Endothelial cell of umbilical vein (primary cell): ENCODE results near the gene OARD1. TPM values are rescaled to one million over a fixed set of nuclear protein-coding genes. Genes with fewer than 3 reads are reported as not detected.
A peak's percentile ranks its signal among the peaks of the same experiment; 100 is the strongest.

Experiments used
- BruUV-seq: library from RNA; stranded (reverse); fragments of 400-500 nt; replicated peaks from 2 replicates; lab custom pipeline; 2021; lab: Mats Ljungman, UMichigan
- CTCF ChIA-PET: fragments of 300-600, 350-600 bp; sonication (Branson Sonifier 250); formaldehyde crosslinking; loops from one replicate; lab custom pipeline; 2021; ENCODE audit warnings: antibody characterized with exemption, inconsistent platforms; lab: Charles Lee
- POLR2A ChIA-PET: fragments of 300-600, 350-600 bp; sonication (Branson Sonifier 250); formaldehyde crosslinking; loops from one replicate; lab custom pipeline; 2021; ENCODE audit warnings: antibody characterized with exemption, inconsistent platforms; lab: Charles Lee
- DNase-seq: peaks from one replicate; pipeline ENCODE4 v3.0.0-alpha.2; 2011; ENCODE audit warnings: low read depth, low spot score
- FAIRE-seq: peaks from 2 replicates; lab custom pipeline; 2011; peaks lifted over from hg19 to GRCh38; lab: Jason Lieb, UNC
- H2AFZ ChIP-seq: 2 replicates; pipeline ENCODE4 v1.6.0; 2012; ENCODE audit warnings: low read depth, low read length, control low read depth, inconsistent platforms
- H3K27ac ChIP-seq: 2 replicates; pipeline ENCODE4 v1.5.1; 2011; ENCODE audit warnings: low read depth, mild to moderate bottlenecking, control low read depth, low read length, moderate library complexity; ENCODE audit not compliant: insufficient read depth
- H3K27me3 ChIP-seq, 2 experiments: 2 replicates each; pipeline versions ENCODE4 v1.6.0 to v1.6.1; 2011; ENCODE audit warnings: low read length in 2 of 2, mixed read lengths in 1 of 2; ENCODE audit not compliant: control insufficient read depth in 2 of 2, insufficient read depth in 2 of 2
- H3K36me3 ChIP-seq, 2 experiments: 2 replicates in 1 of 2; 3 replicates in 1 of 2; pipeline ENCODE4 v1.5.1; 2011; ENCODE audit warnings: low read length in 2 of 2, mild to moderate bottlenecking in 1 of 2, moderate library complexity in 1 of 2; ENCODE audit not compliant: control insufficient read depth in 2 of 2, insufficient read depth in 2 of 2; ENCODE audit errors: extremely low read depth in 1 of 2
- H3K4me1 ChIP-seq: 3 replicates; pipeline ENCODE4 v1.5.1; 2011; ENCODE audit warnings: mild to moderate bottlenecking, low read length; ENCODE audit not compliant: control insufficient read depth, insufficient read depth; ENCODE audit errors: extremely low read depth
- H3K4me2 ChIP-seq: 2 replicates; pipeline ENCODE4 v1.6.1; 2011; ENCODE audit warnings: low read length, control low read depth, mixed read lengths; ENCODE audit not compliant: insufficient read depth
- H3K4me3 ChIP-seq, 3 experiments: fragments of 200-600 bp in 1 of 3; sonication (generic), shearing (Covaris generic) in 1 of 3; replicated peaks in 1 of 3; 2 replicates each; pipeline ENCODE4 v1.5.1; 2011 to 2016; ENCODE audit warnings: control low read depth in 3 of 3, low read length in 3 of 3, mild to moderate bottlenecking in 2 of 3, inconsistent platforms in 1 of 3, low read depth in 1 of 3, moderate library complexity in 1 of 3; ENCODE audit not compliant: insufficient read depth in 1 of 3
- H3K79me2 ChIP-seq: 2 replicates; pipeline ENCODE4 v1.6.0; 2012; ENCODE audit warnings: low read length, inconsistent platforms; ENCODE audit not compliant: control insufficient read depth, insufficient read depth
- H3K9ac ChIP-seq: replicated peaks from 2 replicates; pipeline ENCODE3; 2011; ENCODE audit warnings: low read length, control low read depth; ENCODE audit not compliant: insufficient read depth; ENCODE audit errors: extremely low read depth
- H3K9me1 ChIP-seq: replicated peaks from 3 replicates; pipeline ENCODE4 v1.6.0; 2011; ENCODE audit warnings: mild to moderate bottlenecking, low read length; ENCODE audit not compliant: control insufficient read depth, insufficient read depth; ENCODE audit errors: extremely low read depth
- H3K9me3 ChIP-seq: replicated peaks from 2 replicates; pipeline ENCODE4 v1.5.1; 2012; ENCODE audit warnings: low read length, inconsistent platforms; ENCODE audit not compliant: control insufficient read depth, insufficient read depth
- H4K20me1 ChIP-seq: replicated peaks from 2 replicates; pipeline ENCODE3; 2011; ENCODE audit warnings: mild to moderate bottlenecking, low read length; ENCODE audit not compliant: control insufficient read depth, insufficient read depth; ENCODE audit errors: extremely low read depth
- EZH2 ChIP-seq: IDR thresholded peaks from 2 replicates; pipeline ENCODE4 v1.6.1; 2012; ENCODE audit warnings: borderline replicate concordance, low read depth, mild to moderate bottlenecking, moderate library complexity, low read length, inconsistent platforms; ENCODE audit not compliant: severe bottlenecking
- FOS ChIP-seq: IDR thresholded peaks from 2 replicates; pipeline ENCODE4 v1.6.1; 2011; ENCODE audit warnings: mild to moderate bottlenecking, low read length, moderate library complexity, borderline replicate concordance; ENCODE audit not compliant: insufficient read depth
- GATA2 ChIP-seq: IDR thresholded peaks from 2 replicates; pipeline ENCODE4 v1.7.0; 2011; ENCODE audit warnings: low read depth, mild to moderate bottlenecking, moderate library complexity, mixed read lengths, low read length; ENCODE audit not compliant: insufficient read length, insufficient read depth
- JUN ChIP-seq: IDR thresholded peaks from 2 replicates; pipeline ENCODE4 v1.6.1; 2011; ENCODE audit warnings: borderline replicate concordance, low read depth; ENCODE audit not compliant: insufficient read length, insufficient read depth
- MAX ChIP-seq: IDR thresholded peaks from 2 replicates; pipeline ENCODE4 v1.6.1; 2011; ENCODE audit not compliant: insufficient read depth, insufficient read length
- MYC ChIP-seq: IDR thresholded peaks from one replicate; pipeline ENCODE4 v1.6.1; 2011; ENCODE audit warnings: mild to moderate bottlenecking, low read depth, low read length
- POLR2A ChIP-seq: IDR thresholded peaks from 2 replicates; pipeline ENCODE4 v1.6.1; 2012; ENCODE audit warnings: low read depth, mild to moderate bottlenecking, control low read depth, low read length
- POLR2AphosphoS5 ChIP-seq: IDR thresholded peaks from 2 replicates; pipeline ENCODE4 v1.6.1; 2012; ENCODE audit warnings: low read depth, mild to moderate bottlenecking, control low read depth, low read length, moderate library complexity; ENCODE audit not compliant: insufficient read depth
- dilution Hi-C: fragments of 300-500 bp; cut with MboI; formaldehyde crosslinking; loops from one replicate; pipeline ENCODE4 v1.15.0; 2019; ENCODE audit warnings: low sequenced_read_pairs; ENCODE audit not compliant: extremely low pct_ligation_motif_present
- intact Hi-C: fragments of 100-400 bp; cut with micrococcal nuclease; formaldehyde crosslinking; loops from one replicate; pipeline ENCODE4 v1.10.0; 2022
- polyA plus RNA-seq, 4 experiments: library from polyadenylated mRNA; depleted of rRNA in 3 of 4; stranded (reverse) in 3 of 4; unstranded in 1 of 4; fragments of >200 nt; gene quantifications; 2 replicates each; pipeline versions ENCODE4 v1.2.1 to v1.2.3, GENCODE V29; 2011 to 2012; ENCODE audit warnings: missing spikeins in 1 of 4
- total RNA-seq: library from RNA; stranded (reverse); gene quantifications from 2 replicates; pipeline ENCODE4 v1.2.3, GENCODE V29; 2021
- TF ChIP-seq, protein P1 (sequence below), 2 donors: IDR thresholded peaks; 1 replicate in 1 of 2; 2 replicates in 1 of 2; pipeline ENCODE4 v1.5.1; 2011; ENCODE audit warnings: low read length in 2 of 2, mild to moderate bottlenecking in 2 of 2, moderate library complexity in 2 of 2, control low read depth in 1 of 2, inconsistent platforms in 1 of 2, low read depth in 1 of 2; ENCODE audit not compliant: insufficient read depth in 1 of 2; ENCODE audit errors: extremely low read depth in 1 of 2

Gene OARD1
- total and polyA plus RNA-seq, 2 donors (not counting 3 experiments of a cell fraction or from before 2014, with no cell fraction given): 5.2 to 13.0 TPM

DNA sequence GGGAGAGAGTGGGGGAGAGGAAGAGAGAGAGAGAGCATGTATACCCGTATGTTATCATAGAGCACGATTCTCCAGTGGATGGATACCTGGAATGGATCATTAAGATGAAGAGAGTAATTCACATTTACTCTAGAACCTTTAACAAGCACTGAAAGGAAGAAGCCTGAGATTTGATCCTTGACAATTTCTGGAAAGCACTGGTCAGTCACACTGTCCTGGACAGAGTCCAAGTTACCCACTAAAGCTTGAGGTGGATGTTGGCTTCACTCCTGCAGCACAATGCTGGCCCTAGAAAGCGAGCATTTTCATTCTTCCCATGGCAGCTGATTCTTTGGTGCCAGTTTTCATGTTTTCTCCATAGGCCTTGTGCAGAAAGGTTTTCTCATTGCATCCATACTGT, 26.2 kb upstream of the OARD1 start:
- H3K4me3 ChIP-seq: no peak overlapping the region
- DNase-seq (peak; percentile 56), FAIRE-seq (peak; percentile 47)
- peaks cover 2% of the 10 kb centered on the region for H3K79me2 ChIP-seq
- TF ChIP-seq MYC (no peak), POLR2AphosphoS5 (no peak), GATA2 (no peak), POLR2A (no peak), FOS (no peak), MAX (no peak), JUN (no peak), EZH2 (no peak)
- TF ChIP-seq, protein P1, sequence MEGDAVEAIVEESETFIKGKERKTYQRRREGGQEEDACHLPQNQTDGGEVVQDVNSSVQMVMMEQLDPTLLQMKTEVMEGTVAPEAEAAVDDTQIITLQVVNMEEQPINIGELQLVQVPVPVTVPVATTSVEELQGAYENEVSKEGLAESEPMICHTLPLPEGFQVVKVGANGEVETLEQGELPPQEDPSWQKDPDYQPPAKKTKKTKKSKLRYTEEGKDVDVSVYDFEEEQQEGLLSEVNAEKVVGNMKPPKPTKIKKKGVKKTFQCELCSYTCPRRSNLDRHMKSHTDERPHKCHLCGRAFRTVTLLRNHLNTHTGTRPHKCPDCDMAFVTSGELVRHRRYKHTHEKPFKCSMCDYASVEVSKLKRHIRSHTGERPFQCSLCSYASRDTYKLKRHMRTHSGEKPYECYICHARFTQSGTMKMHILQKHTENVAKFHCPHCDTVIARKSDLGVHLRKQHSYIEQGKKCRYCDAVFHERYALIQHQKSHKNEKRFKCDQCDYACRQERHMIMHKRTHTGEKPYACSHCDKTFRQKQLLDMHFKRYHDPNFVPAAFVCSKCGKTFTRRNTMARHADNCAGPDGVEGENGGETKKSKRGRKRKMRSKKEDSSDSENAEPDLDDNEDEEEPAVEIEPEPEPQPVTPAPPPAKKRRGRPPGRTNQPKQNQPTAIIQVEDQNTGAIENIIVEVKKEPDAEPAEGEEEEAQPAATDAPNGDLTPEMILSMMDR (IDR thresholded peaks at IDR 0.05; ENCODE audit: extremely low read depth in 1 of 2, insufficient read depth in 1 of 2, low read depth in 1 of 2, low read length in 2 of 2): no peak
- intact Hi-C loops: loop anchor here (1.0 kb wide), 1 partner anchor 84 kb away; no protein-coding TSS in a partner anchor
- BruUV-seq: no TSS peak
- peak overlapping the region; percentile 54 for H3K27ac ChIP-seq
- no peak overlapping the region for H2AFZ ChIP-seq
- no peaks in the 10 kb centered on the region for H3K9me1 ChIP-seq
- peaks cover 29% of the 10 kb centered on the region for H3K4me1 ChIP-seq
- no peaks in the 10 kb centered on the region for H3K27me3 ChIP-seq
- H3K4me2 ChIP-seq: peak overlapping the region; percentile 27
- H3K9me3 ChIP-seq: no peaks in the 10 kb centered on the region
- ChIA-PET POLR2A (no interaction called here), CTCF (interaction anchor here (1.0 to 2.2 kb wide), 5 partner anchors 15 to 84 kb away, joined by 3 to 15 read pairs (median 4); no protein-coding TSS in a partner anchor)
- peaks cover 16 to 36% of the 10 kb centered on the region in 2 experiments for H3K36me3 ChIP-seq
- no peaks in the 10 kb centered on the region for H4K20me1 ChIP-seq
- H3K9ac ChIP-seq: no peak overlapping the region
- dilution Hi-C loops: no loop called here
